IMR-90 (cell line): Measurements from ENCODE around the gene NCKAP5. TPM values are rescaled to one million over a fixed set of nuclear protein-coding genes. Genes with fewer than 3 reads are reported as not detected.

Experiments used
- ATAC-seq: fragments of 200-7000 bp; cut with Tn5 transposase; 2 replicates; pipeline ENCODE4 v1.9.1; 2020; ENCODE audit warnings: low read depth, mild to moderate bottlenecking, moderate library complexity
- BruUV-seq: library from RNA; stranded (reverse); fragments of 400-500 nt; replicated peaks from 2 replicates; lab custom pipeline; 2021; lab: Mats Ljungman, UMichigan
- CTCF ChIA-PET: fragments of 300-600 bp; formaldehyde crosslinking; extraction: SDS; loops from one replicate; lab custom pipeline; 2021; ENCODE audit warnings: antibody characterized with exemption; lab: Yijun Ruan, JAX
- POLR2A ChIA-PET: fragments of 300-600 bp; sonication (Branson Sonifier 250); formaldehyde crosslinking; loops from one replicate; lab custom pipeline; 2022; ENCODE audit warnings: antibody characterized with exemption; ENCODE audit not compliant: unreplicated experiment; lab: Charles Lee
- DNase-seq: peaks from one replicate; pipeline ENCODE4 v3.0.0; 2013
- H2AFZ ChIP-seq: replicated peaks from 2 replicates; pipeline ENCODE3; 2013; ENCODE audit warnings: low read length, mild to moderate bottlenecking; ENCODE audit not compliant: poor library complexity
- H2AK5ac ChIP-seq: 2 replicates; pipeline ENCODE4 v1.6.1; 2013; ENCODE audit warnings: low read depth, low read length, inconsistent platforms
- H2AK9ac ChIP-seq: replicated peaks from 2 replicates; pipeline ENCODE3; 2013; ENCODE audit warnings: mild to moderate bottlenecking, low read depth, low read length, moderate library complexity; ENCODE audit not compliant: poor library complexity
- H2BK120ac ChIP-seq: 2 replicates; pipeline ENCODE4 v1.6.1; 2013; ENCODE audit warnings: low read depth, low read length, inconsistent platforms
- H2BK15ac ChIP-seq: 3 replicates; pipeline ENCODE4 v1.6.1; 2013; ENCODE audit warnings: low read depth, low read length, inconsistent platforms
- H2BK20ac ChIP-seq: 2 replicates; pipeline ENCODE4 v1.6.1; 2013; ENCODE audit warnings: low read depth, mild to moderate bottlenecking, inconsistent platforms, low read length, moderate library complexity
- H2BK5ac ChIP-seq: 2 replicates; pipeline ENCODE4 v1.6.1; 2013; ENCODE audit warnings: mild to moderate bottlenecking, low read depth, low read length, inconsistent platforms; ENCODE audit not compliant: poor library complexity, severe bottlenecking
- H3K14ac ChIP-seq: replicated peaks from 2 replicates; pipeline ENCODE4 v1.6.1; 2013; ENCODE audit warnings: low read depth, low read length, inconsistent platforms
- H3K18ac ChIP-seq: 2 replicates; pipeline ENCODE4 v1.6.1; 2013; ENCODE audit warnings: low read depth, low read length, control low read depth
- H3K23ac ChIP-seq: 2 replicates; pipeline ENCODE4 v1.6.1; 2013; ENCODE audit warnings: low read depth, low read length, inconsistent platforms
- H3K27ac ChIP-seq: 2 replicates; pipeline ENCODE4 v1.5.1; 2013; ENCODE audit warnings: mild to moderate bottlenecking, control low read depth, low read length; ENCODE audit not compliant: insufficient read depth
- H3K27me3 ChIP-seq: 2 replicates; pipeline ENCODE4 v1.6.1; 2013; ENCODE audit warnings: low read length; ENCODE audit not compliant: control insufficient read depth, insufficient read depth
- H3K36me3 ChIP-seq: 2 replicates; pipeline ENCODE4 v1.6.1; 2013; ENCODE audit warnings: low read length, mixed read lengths; ENCODE audit not compliant: control insufficient read depth, insufficient read depth
- H3K4ac ChIP-seq: 2 replicates; pipeline ENCODE4 v1.6.1; 2013; ENCODE audit warnings: low read depth, low read length, inconsistent platforms
- H3K4me1 ChIP-seq: 2 replicates; pipeline ENCODE4 v1.6.1; 2013; ENCODE audit warnings: low read length, mixed read lengths; ENCODE audit not compliant: control insufficient read depth, insufficient read depth
- H3K4me2 ChIP-seq: 2 replicates; pipeline ENCODE4 v1.6.1; 2013; ENCODE audit warnings: low read depth, mild to moderate bottlenecking, control low read depth, low read length, moderate library complexity
- H3K4me3 ChIP-seq: 2 replicates; pipeline ENCODE4 v1.5.1; 2013; ENCODE audit warnings: low read depth, mild to moderate bottlenecking, control low read depth, low read length, moderate library complexity; ENCODE audit not compliant: insufficient read depth
- H3K56ac ChIP-seq: 2 replicates; pipeline ENCODE4 v1.6.1; 2013; ENCODE audit warnings: low read length, inconsistent platforms; ENCODE audit not compliant: insufficient read depth; ENCODE audit errors: extremely low read depth
- H3K79me1 ChIP-seq, 2 experiments: 2 replicates each; pipeline ENCODE4 v1.6.1; 2013; ENCODE audit warnings: low read length in 2 of 2, inconsistent platforms in 1 of 2, low read depth in 1 of 2
- H3K9ac ChIP-seq: 2 replicates; pipeline ENCODE4 v1.6.1; 2013; ENCODE audit warnings: low read depth, low read length, control low read depth
- H3K9me1 ChIP-seq: 2 replicates; pipeline ENCODE4 v1.6.1; 2013; ENCODE audit warnings: low read length, inconsistent platforms; ENCODE audit not compliant: insufficient read depth
- H3K9me3 ChIP-seq: 2 replicates; pipeline ENCODE4 v1.6.1; 2013; ENCODE audit warnings: low read length; ENCODE audit not compliant: control insufficient read depth, insufficient read depth
- H4K20me1 ChIP-seq: 2 replicates; pipeline ENCODE4 v1.6.1; 2013; ENCODE audit warnings: low read length, inconsistent platforms; ENCODE audit not compliant: insufficient read depth
- H4K5ac ChIP-seq: 2 replicates; pipeline ENCODE4 v1.6.1; 2013; ENCODE audit warnings: mild to moderate bottlenecking, low read depth, low read length, control low read depth
- H4K8ac ChIP-seq, 2 experiments: 2 replicates each; pipeline ENCODE4 v1.6.1; 2013; ENCODE audit warnings: low read depth in 2 of 2, low read length in 2 of 2, control low read depth in 1 of 2, inconsistent platforms in 1 of 2
- H4K91ac ChIP-seq: 2 replicates; pipeline ENCODE4 v1.6.1; 2013; ENCODE audit warnings: low read depth, low read length, inconsistent platforms; ENCODE audit not compliant: insufficient read depth
- BHLHE40 ChIP-seq: fragments of 150-350 bp; IDR thresholded peaks from 2 replicates; pipeline ENCODE4 v1.6.1; 2016; ENCODE audit warnings: mild to moderate bottlenecking, low read depth, low read length
- CEBPB ChIP-seq: IDR thresholded peaks from 2 replicates; pipeline ENCODE4 v1.6.1; 2012; ENCODE audit warnings: low read depth, low read length, improper control_type of control experiment
- CHD1 ChIP-seq: IDR thresholded peaks from 2 replicates; pipeline ENCODE4 v1.6.1; 2012; ENCODE audit warnings: low read depth, low read length, improper control_type of control experiment
- ELK1 ChIP-seq: fragments of 150-350 bp; IDR thresholded peaks from 2 replicates; pipeline ENCODE4 v1.6.1; 2016; ENCODE audit warnings: low read depth, mild to moderate bottlenecking, low read length, moderate library complexity, borderline replicate concordance
- FOS ChIP-seq: fragments of 150-350 bp; IDR thresholded peaks from 2 replicates; pipeline ENCODE4 v1.6.1; 2016; ENCODE audit warnings: low read depth, low read length
- MAFK ChIP-seq: IDR thresholded peaks from 2 replicates; pipeline ENCODE4 v1.6.1; 2012; ENCODE audit warnings: low read depth, low read length, improper control_type of control experiment
- MAZ ChIP-seq: IDR thresholded peaks from 2 replicates; pipeline ENCODE4 v1.6.1; 2012; ENCODE audit warnings: low read depth, mild to moderate bottlenecking, low read length, improper control_type of control experiment, moderate library complexity, borderline replicate concordance
- MXI1 ChIP-seq: IDR thresholded peaks from 2 replicates; pipeline ENCODE4 v1.6.1; 2012; ENCODE audit warnings: low read depth, mild to moderate bottlenecking, low read length, moderate library complexity, borderline replicate concordance
- NFE2L2 ChIP-seq: fragments of 150-350 bp; IDR thresholded peaks from 2 replicates; pipeline ENCODE4 v1.6.1; 2016; ENCODE audit warnings: low read depth, mild to moderate bottlenecking, low read length
- POLR2A ChIP-seq: IDR thresholded peaks from 2 replicates; pipeline ENCODE4 v1.6.1; 2012; ENCODE audit warnings: mild to moderate bottlenecking, low read depth, low read length
- RAD21 ChIP-seq: IDR thresholded peaks from 2 replicates; pipeline ENCODE4 v1.6.1; 2012; ENCODE audit warnings: low read length, improper control_type of control experiment
- RFX5 ChIP-seq: IDR thresholded peaks from 2 replicates; pipeline ENCODE4 v1.8.0; 2012; ENCODE audit warnings: low read depth, mild to moderate bottlenecking, low read length, moderate library complexity
- SMC3 ChIP-seq: fragments of 150-350 bp; IDR thresholded peaks from 2 replicates; pipeline ENCODE4 v1.6.1; 2016; ENCODE audit warnings: low read depth, mild to moderate bottlenecking, antibody characterized with exemption, low read length, moderate library complexity
- USF2 ChIP-seq: fragments of 150-350 bp; IDR thresholded peaks from 2 replicates; pipeline ENCODE4 v1.6.1; 2017; ENCODE audit warnings: mild to moderate bottlenecking, antibody characterized with exemption, low read length, low read depth
- WGBS, 2 experiments: methylation state at CpG; one replicate each; pipeline versions ENCODE4 v1.1.5 to v1.1.7; 2013; ENCODE audit warnings: missing lambda C conversion rate in 2 of 2; ENCODE audit not compliant: insufficient read length in 1 of 2; ENCODE audit errors: extremely low coverage in 2 of 2; 5-methylcytosine and 5-hydroxymethylcytosine counted together
- dilution Hi-C: fragments of 300-500 bp; cut with HindIII; formaldehyde crosslinking; loops from one replicate; pipeline ENCODE4 v1.14.3; 2018; ENCODE audit warnings: low sequenced_read_pairs; ENCODE audit not compliant: unreplicated experiment
- in situ Hi-C: fragments of 300-500 bp; cut with MboI; formaldehyde crosslinking; loops from 3 replicates; pipeline ENCODE4 v1.14.3; 2019; ENCODE audit warnings: low sequenced_read_pairs, inconsistent platforms, mixed read lengths
- intact Hi-C: fragments of 100-400 bp; cut with micrococcal nuclease; formaldehyde crosslinking; loops from 2 replicates; pipeline ENCODE4 v1.10.0; 2022
- polyA plus RNA-seq, 3 experiments: library from polyadenylated mRNA; depleted of rRNA; stranded (reverse); fragments of >200 nt; gene quantifications; 2 replicates each; pipeline ENCODE4 v1.2.3, GENCODE V29; 2012; ENCODE audit warnings: low replicate concordance in 1 of 3
- total RNA-seq: library from RNA; depleted of rRNA; stranded (reverse); fragments of >200 nt; gene quantifications from 2 replicates; pipeline ENCODE4 v1.2.3, GENCODE V29; 2012
- TF ChIP-seq, protein P1 (sequence below): conservative IDR thresholded peaks from 2 replicates; pipeline ENCODE4 v1.5.1; 2012; ENCODE audit warnings: mild to moderate bottlenecking, low read depth, low read length, improper control_type of control experiment

The NCKAP5 gene
- total and polyA plus RNA-seq, 2 of the 4 experiments (the other 2 are of a cell fraction), result 2.7 to 3.9 TPM

GRCh38 chr2:133459590-133459989 is 108.7 kb downstream of the NCKAP5 start:
- Histone ChIP-seq H3K4me1 (no peaks in the 10 kb centered on the region), H3K9ac (no peak overlapping the region), H3K27ac (no peak overlapping the region), H3K36me3 (no peaks in the 10 kb centered on the region), H3K4me2 (no peak overlapping the region), H3K23ac (no peak overlapping the region), H2BK5ac (no peak overlapping the region), H3K9me3 (no peaks in the 10 kb centered on the region), H3K14ac (no peak overlapping the region), H2BK120ac (no peak overlapping the region), H3K56ac (no peak overlapping the region), H3K9me1 (no peaks in the 10 kb centered on the region), H2BK20ac (no peak overlapping the region), H3K4ac (no peak overlapping the region), H3K79me1 (no peaks in the 10 kb centered on the region; a peak in 1 of 4 replicates), H2AK5ac (no peak overlapping the region), H3K27me3 (no peaks in the 10 kb centered on the region), H3K4me3 (no peak overlapping the region), H2AFZ (no peak overlapping the region), H3K18ac (no peak overlapping the region), H4K5ac (no peak overlapping the region), H2AK9ac (no peak overlapping the region), H2BK15ac (no peak overlapping the region), H4K8ac (no peak overlapping the region), H4K91ac (no peak overlapping the region), H4K20me1 (no peaks in the 10 kb centered on the region)
- DNase-seq (no peak), ATAC-seq (no peak)
- intact Hi-C loops, result no loop called here
- TF ChIP-seq RFX5 (no peak), SMC3 (no peak), ELK1 (no peak), BHLHE40 (no peak), MAZ (no peak), USF2 (no peak), POLR2A (no peak), MXI1 (no peak), CEBPB (no peak), NFE2L2 (no peak), FOS (no peak), CHD1 (no peak), RAD21 (no peak), MAFK (no peak)
- TF ChIP-seq, protein P1, sequence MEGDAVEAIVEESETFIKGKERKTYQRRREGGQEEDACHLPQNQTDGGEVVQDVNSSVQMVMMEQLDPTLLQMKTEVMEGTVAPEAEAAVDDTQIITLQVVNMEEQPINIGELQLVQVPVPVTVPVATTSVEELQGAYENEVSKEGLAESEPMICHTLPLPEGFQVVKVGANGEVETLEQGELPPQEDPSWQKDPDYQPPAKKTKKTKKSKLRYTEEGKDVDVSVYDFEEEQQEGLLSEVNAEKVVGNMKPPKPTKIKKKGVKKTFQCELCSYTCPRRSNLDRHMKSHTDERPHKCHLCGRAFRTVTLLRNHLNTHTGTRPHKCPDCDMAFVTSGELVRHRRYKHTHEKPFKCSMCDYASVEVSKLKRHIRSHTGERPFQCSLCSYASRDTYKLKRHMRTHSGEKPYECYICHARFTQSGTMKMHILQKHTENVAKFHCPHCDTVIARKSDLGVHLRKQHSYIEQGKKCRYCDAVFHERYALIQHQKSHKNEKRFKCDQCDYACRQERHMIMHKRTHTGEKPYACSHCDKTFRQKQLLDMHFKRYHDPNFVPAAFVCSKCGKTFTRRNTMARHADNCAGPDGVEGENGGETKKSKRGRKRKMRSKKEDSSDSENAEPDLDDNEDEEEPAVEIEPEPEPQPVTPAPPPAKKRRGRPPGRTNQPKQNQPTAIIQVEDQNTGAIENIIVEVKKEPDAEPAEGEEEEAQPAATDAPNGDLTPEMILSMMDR, result no peak
- CTCF ChIA-PET, result no interaction called here
- POLR2A ChIA-PET, result no interaction called here
- dilution Hi-C loops, result no loop called here
- no TSS peak for BruUV-seq
- in situ Hi-C loops, result no loop called here
- no CpG with 5 or more reads among the region's 3 CpGs for WGBS, 2 experiments
